H1 (cell line): ENCODE data around the gene RUVBL2. TPM values are rescaled to one million over a fixed set of nuclear protein-coding genes. Genes with fewer than 3 reads are reported as not detected.

ENCODE experiments used
- polyA plus RNA-seq, 7 experiments: library from polyadenylated mRNA; depleted of rRNA in 3 of 7; stranded (reverse) in 5 of 7; unstranded in 2 of 7; fragments of >200 nt in 5 of 7; fragments of 200-250 nt in 2 of 7; gene quantifications; 1 replicate in 5 of 7; 2 replicates in 1 of 7; 4 replicates in 1 of 7; pipeline versions ENCODE4 v1.2.1 to v1.2.3, GENCODE V29; 2011 to 2013; ENCODE audit warnings: missing spikeins in 2 of 7, mixed read lengths in 2 of 7
- total RNA-seq: library from RNA; stranded (reverse); fragmentation: NEBNext Ultra II Directional; extraction: Animal tissue kit (Norgen Biotek cat#: 25700); gene quantifications from 2 replicates; pipeline ENCODE4 v1.2.1, GENCODE V29; 2021
- TF ChIP-seq, protein P1 (sequence below): IDR thresholded peaks from 2 replicates; pipeline ENCODE4 v1.6.1; 2012; ENCODE audit warnings: low read length, inconsistent platforms

The RUVBL2 gene
- total and polyA plus RNA-seq, 2 of the 8 experiments (the other 6 are each of a cell fraction or from before 2014, with no cell fraction given): 152 to 247 TPM

GRCh38 chr19:49031642-49032301 is 38.1 kb downstream of the RUVBL2 start, which contains the start of gene CGB2 (continued):
- TF ChIP-seq, protein P1, sequence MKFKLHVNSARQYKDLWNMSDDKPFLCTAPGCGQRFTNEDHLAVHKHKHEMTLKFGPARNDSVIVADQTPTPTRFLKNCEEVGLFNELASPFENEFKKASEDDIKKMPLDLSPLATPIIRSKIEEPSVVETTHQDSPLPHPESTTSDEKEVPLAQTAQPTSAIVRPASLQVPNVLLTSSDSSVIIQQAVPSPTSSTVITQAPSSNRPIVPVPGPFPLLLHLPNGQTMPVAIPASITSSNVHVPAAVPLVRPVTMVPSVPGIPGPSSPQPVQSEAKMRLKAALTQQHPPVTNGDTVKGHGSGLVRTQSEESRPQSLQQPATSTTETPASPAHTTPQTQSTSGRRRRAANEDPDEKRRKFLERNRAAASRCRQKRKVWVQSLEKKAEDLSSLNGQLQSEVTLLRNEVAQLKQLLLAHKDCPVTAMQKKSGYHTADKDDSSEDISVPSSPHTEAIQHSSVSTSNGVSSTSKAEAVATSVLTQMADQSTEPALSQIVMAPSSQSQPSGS: peak; percentile 80; the same call in 1 of the 2 replicates
